Hepatocyte (in vitro differentiated cells): ENCODE results near the gene STYX.

Experiments
- EZH2 ChIP-seq: fragments of 200-600 bp; sonication (generic); IDR thresholded peaks from 2 replicates; pipeline ENCODE4 v1.6.1; 2016; ENCODE audit warnings: antibody characterized with exemption, mild to moderate bottlenecking, borderline replicate concordance
- EZH2phosphoT487 ChIP-seq: fragments of 200-600 bp; sonication (generic); IDR thresholded peaks from one replicate; pipeline ENCODE4 v1.6.1; 2018; ENCODE audit warnings: antibody characterized with exemption, mild to moderate bottlenecking, low read depth, moderate library complexity; ENCODE audit not compliant: unreplicated experiment, severe bottlenecking
- TF ChIP-seq, protein P1 (sequence below): fragments of 200-600 bp; sonication (generic); IDR thresholded peaks from 2 replicates; pipeline ENCODE4 v1.5.1; 2016; ENCODE audit warnings: antibody characterized with exemption, mild to moderate bottlenecking; ENCODE audit not compliant: poor library complexity

DNA sequence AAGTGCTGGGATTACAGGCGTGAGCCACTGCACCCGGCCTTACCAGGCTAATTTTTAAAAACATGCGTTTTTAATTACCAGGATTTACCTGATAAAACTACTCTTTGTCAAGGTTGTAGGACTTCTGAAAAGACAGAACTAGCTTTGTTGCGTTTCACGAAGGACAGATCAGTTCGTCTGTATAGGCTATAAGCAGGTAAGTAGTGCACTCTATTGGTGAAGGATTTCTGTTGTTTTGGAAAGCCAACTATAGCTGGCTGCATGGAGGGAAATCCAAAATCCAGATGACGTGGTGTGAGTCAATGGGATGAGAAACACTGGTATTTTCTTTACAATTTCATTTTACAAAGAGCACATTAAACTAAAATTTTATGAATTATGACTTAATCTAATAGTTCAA lies 46.9 kb downstream of the STYX start:
- TF ChIP-seq, protein P1, sequence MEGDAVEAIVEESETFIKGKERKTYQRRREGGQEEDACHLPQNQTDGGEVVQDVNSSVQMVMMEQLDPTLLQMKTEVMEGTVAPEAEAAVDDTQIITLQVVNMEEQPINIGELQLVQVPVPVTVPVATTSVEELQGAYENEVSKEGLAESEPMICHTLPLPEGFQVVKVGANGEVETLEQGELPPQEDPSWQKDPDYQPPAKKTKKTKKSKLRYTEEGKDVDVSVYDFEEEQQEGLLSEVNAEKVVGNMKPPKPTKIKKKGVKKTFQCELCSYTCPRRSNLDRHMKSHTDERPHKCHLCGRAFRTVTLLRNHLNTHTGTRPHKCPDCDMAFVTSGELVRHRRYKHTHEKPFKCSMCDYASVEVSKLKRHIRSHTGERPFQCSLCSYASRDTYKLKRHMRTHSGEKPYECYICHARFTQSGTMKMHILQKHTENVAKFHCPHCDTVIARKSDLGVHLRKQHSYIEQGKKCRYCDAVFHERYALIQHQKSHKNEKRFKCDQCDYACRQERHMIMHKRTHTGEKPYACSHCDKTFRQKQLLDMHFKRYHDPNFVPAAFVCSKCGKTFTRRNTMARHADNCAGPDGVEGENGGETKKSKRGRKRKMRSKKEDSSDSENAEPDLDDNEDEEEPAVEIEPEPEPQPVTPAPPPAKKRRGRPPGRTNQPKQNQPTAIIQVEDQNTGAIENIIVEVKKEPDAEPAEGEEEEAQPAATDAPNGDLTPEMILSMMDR, result no peak
- TF ChIP-seq EZH2phosphoT487, result no peak
- no peak for TF ChIP-seq EZH2
